ENCODE results near the gene CBR3. TPM values are rescaled to one million over a fixed set of nuclear protein-coding genes. Genes with fewer than 3 reads are reported as not detected.
"Not testable (repeated sequence)": the region's sequence is repeated elsewhere in the genome, so short reads cannot be mapped to it uniquely, and the experiment has no call there.

The CBR3 gene
- total RNA-seq, 1 experiment from 2014 or later, result 8.3 TPM

DNA sequence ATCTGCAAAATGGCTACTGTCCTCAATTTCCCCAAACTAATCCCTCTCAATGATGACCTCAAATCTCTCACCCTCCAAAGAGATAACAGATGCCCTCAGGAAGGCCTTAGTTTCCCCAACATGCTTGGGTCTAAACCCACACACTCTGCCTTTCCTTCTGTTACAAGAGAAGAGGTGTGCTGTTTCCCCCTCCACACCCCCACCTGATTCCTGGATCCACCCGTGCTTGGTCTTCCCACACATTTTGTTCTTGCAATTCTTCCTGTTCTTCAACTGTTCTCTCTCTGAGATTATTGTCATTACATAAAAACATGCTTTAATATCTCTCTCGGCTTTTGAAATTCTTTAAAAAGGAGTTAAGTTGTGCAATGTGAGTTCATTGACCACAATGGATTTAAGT is 5.7 kb upstream of the CBR3 start:
- H3K27me3 ChIP-seq (ENCODE audit: control insufficient read depth, insufficient read depth, low read length), result peaks cover 11% of the 10 kb centered on the region
- no peak overlapping the region for H3K4me3 ChIP-seq (ENCODE audit: insufficient read depth, low read depth, low read length)
- no peaks in the 10 kb centered on the region for H3K36me3 ChIP-seq (replicated peaks; ENCODE audit: control insufficient read depth, insufficient read depth, low read length)
- peak; percentile 25 for DNase-seq

DNA sequence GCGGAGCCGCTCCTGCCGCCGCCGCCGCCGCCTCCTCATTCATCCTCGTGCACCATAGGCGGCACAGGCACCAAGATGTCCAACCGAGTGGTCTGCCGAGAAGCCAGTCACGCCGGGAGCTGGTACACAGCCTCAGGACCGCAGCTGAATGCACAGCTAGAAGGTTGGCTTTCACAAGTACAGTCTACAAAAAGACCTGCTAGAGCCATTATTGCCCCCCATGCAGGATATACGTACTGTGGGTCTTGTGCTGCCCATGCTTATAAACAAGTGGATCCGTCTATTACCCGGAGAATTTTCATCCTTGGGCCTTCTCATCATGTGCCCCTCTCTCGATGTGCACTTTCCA is 4.5 kb upstream of the CBR3 start:
- not testable (repeated sequence) for H3K36me3 ChIP-seq (replicated peaks; ENCODE audit: control insufficient read depth, insufficient read depth, low read length); DNase-seq
- Histone ChIP-seq H3K27me3 (ENCODE audit: control insufficient read depth, insufficient read depth, low read length) (peaks cover 23% of the 10 kb centered on the region), H3K4me3 (ENCODE audit: insufficient read depth, low read depth, low read length) (peak overlapping the region; percentile 23)

DNA sequence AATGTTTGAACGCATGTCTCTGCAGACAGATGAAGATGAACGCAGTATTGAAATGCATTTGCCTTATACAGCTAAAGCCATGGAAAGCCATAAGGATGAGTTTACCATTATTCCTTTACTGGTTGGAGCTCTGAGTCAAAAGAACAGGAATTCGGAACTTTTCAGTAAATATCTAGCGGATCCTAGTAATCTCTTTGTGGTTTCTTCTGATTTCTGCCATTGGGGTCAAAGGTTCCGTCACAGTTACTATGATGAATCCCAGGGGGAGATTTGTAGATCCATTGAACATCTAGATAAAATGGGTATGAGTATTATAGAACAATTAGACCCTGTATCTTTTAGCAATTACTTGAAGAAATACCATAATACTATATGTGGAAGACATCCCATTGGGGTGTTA is 4.0 kb upstream of the CBR3 start:
- not testable (repeated sequence) for H3K36me3 ChIP-seq (replicated peaks; ENCODE audit: control insufficient read depth, insufficient read depth, low read length); DNase-seq
- Histone ChIP-seq H3K4me3 (ENCODE audit: insufficient read depth, low read depth, low read length) (peak overlapping the region; percentile 23), H3K27me3 (ENCODE audit: control insufficient read depth, insufficient read depth, low read length) (peaks cover 27% of the 10 kb centered on the region)

DNA sequence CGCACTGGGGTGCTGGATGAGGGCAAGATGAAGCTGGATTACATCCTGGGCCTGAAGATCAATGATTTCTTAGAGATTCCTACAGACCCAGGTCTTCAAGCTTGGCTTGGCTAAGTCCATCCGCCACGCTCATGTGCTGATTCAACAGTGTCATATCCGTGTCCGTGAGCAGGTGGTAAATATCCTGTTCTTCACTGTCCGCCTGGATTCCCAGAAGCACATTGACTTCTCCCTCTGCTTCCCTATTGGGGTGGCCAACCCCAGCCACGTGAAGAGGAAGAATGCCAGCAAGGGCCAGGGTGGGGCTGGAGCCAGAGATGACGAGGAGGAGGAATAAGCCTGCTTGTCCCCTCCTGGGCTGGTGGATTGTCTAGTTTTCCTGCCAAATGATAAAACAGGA is 2.2 kb upstream of the CBR3 start:
- peaks cover 32% of the 10 kb centered on the region for H3K27me3 ChIP-seq (ENCODE audit: control insufficient read depth, insufficient read depth, low read length)
- no peak for DNase-seq
- no peaks in the 10 kb centered on the region for H3K36me3 ChIP-seq (replicated peaks; ENCODE audit: control insufficient read depth, insufficient read depth, low read length)

DNA sequence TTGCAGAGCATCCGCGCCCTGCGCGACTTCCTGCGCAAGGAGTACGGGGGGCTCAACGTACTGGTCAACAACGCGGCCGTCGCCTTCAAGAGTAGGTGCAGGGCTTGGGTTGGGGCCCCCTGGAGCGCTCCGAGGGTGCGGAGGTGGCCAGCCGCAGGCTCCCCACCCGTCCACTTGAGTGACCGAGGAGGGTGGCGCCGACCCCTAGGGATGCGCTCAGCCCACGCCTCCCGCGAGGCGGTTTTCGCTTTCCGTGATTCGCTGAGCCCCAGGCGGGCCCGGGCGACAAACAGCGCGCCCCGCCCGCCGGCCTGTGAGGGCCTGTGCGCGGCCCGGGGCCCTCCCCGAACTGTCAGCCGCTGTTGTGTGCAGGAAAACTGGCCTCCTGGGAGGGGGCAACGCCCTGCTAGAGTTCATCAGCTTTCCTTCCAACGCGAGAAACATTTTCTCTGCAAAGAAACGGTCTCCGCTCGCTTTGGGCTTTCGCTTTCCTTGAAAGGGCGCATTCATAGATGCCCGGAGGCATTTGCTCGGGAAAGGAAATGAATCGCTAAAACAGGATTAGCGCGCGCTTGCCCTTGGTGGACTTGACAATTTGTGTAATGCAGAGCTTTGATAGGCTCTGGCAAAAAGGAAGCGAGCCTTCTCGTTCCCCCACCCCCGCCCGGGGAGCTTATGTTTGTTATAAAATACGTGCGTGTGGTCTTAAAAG is 668 bp downstream of the CBR3 start:
- DNase-seq, result peak; percentile 85
- peaks cover 32% of the 10 kb centered on the region for H3K27me3 ChIP-seq (ENCODE audit: control insufficient read depth, insufficient read depth, low read length)

More for the DNA sequence above, 2.2 kb upstream of the CBR3 start:
- H3K4me3 ChIP-seq (ENCODE audit: insufficient read depth, low read depth, low read length), result no peak overlapping the region

DNA sequence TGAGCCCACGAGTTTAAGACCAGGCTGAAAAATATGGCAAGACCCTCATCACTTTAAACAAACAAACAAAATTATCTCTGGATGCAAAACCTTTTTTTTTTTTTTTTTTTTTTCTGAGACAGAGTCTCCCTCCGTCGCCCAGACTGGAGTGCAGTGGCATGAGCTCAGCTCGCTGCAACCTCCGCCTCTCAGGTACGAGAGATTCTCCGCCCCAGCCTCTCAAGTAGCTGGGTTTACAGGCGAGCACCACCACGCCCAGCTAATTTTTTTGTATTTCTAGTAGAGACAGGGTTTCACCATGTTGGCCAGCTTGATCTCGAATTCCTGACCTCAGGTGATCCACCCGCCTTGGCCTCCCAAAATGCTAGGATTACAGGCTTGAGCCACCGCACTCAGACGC is 4.9 kb downstream of the CBR3 start:
- not testable (repeated sequence) for DNase-seq; H3K4me3 ChIP-seq (ENCODE audit: insufficient read depth, low read depth, low read length); H3K36me3 ChIP-seq (replicated peaks; ENCODE audit: control insufficient read depth, insufficient read depth, low read length)
- H3K27me3 ChIP-seq (ENCODE audit: control insufficient read depth, insufficient read depth, low read length), result peaks cover 15% of the 10 kb centered on the region

More for the DNA sequence above, 668 bp downstream of the CBR3 start:
- peak overlapping the region; percentile 61 for H3K4me3 ChIP-seq (ENCODE audit: insufficient read depth, low read depth, low read length)
- no peaks in the 10 kb centered on the region for H3K36me3 ChIP-seq (replicated peaks; ENCODE audit: control insufficient read depth, insufficient read depth, low read length)

DNA sequence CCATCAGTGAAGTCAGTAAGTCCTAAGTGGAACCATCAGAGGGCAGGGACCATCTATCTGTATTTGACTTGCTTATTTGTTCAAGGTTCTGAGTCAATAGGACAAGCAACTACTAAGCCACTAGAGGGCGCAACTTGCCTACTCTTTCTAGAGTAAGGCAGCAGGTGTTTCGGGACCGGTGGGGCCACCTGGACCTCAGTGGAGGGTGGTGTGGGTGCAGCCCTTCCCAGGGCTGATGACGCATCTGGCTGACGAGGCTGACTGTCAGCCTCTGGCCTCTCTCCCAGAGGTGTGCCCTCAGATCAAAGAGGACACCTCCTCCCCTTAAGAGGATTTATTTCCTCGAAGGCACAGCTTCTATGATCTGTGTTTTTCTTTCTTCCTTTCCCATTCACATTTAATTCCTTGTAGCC is 6.6 kb downstream of the CBR3 start:
- Histone ChIP-seq H3K4me3 (ENCODE audit: insufficient read depth, low read depth, low read length) (no peak overlapping the region), H3K27me3 (ENCODE audit: control insufficient read depth, insufficient read depth, low read length) (peaks cover 1% of the 10 kb centered on the region; the same call in 1 of the 2 replicates), H3K36me3 (replicated peaks; ENCODE audit: control insufficient read depth, insufficient read depth, low read length) (no peaks in the 10 kb centered on the region; the same call in 1 of the 2 replicates)
- DNase-seq, result peak; percentile 83

DNA sequence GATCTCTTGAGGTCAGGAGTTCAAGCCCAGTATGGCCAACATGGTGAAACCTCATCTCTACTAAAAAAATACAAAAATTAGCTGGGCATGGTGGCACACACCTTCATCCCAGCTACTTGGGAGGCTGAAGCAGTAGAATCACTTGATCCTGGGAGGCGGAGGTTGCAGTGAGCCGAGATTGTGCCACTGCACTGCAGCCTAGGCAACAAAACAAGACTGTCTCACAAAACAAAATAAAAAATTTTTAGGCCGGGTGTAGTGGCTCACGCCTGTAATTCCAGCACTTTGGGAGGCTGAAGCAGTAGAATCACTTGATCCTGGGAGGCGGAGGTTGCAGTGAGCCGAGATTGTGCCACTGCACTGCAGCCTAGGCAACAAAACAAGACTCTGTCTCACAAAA is 9.4 kb downstream of the CBR3 start:
- DNase-seq; H3K4me3 ChIP-seq (ENCODE audit: insufficient read depth, low read depth, low read length); H3K36me3 ChIP-seq (replicated peaks; ENCODE audit: control insufficient read depth, insufficient read depth, low read length); H3K27me3 ChIP-seq (ENCODE audit: control insufficient read depth, insufficient read depth, low read length): not testable (repeated sequence)

DNA sequence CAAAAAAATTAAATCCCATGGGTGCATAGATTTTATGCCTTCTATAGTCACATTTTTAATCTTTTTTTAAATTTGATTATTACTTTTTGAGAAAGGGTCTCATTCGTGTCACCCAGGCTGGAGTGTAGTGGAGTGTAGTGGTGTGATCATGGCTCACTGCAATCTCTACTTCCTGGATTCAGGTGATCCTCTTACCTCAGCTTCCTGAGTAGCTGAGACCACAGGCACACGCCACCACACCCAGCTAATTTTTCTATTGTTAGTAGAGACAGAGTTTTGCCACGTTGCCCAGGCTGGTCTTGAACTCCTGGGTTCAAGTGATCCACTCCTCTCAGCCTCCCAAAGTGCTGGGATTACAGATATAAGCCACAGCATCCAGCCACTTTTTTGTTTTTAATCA is 10.4 kb downstream of the CBR3 start:
- DNase-seq, result no peak
- no peaks in the 10 kb centered on the region for H3K27me3 ChIP-seq (ENCODE audit: control insufficient read depth, insufficient read depth, low read length)
- no peaks in the 10 kb centered on the region; the same call in 1 of the 2 replicates for H3K36me3 ChIP-seq (replicated peaks; ENCODE audit: control insufficient read depth, insufficient read depth, low read length)
- H3K4me3 ChIP-seq (ENCODE audit: insufficient read depth, low read depth, low read length), result no peak overlapping the region

DNA sequence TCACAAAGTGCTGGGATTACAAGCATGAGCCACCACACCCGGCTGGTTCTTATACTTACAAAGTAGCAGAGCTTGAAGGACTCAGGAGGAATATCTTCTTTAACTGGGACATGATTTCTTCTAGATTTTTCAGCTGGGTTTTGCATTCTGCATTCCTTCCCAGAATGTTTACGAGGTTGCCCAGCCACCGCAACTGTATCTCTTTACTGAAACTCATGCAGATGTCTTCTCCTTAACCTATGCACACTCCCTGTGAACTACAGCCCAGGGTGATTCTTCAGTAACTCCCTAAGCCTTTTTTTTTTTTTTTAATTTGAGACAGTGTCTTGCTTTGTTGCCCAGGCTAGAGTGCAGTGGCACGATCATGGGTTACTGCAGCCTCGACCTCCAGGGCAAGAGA is 13.0 kb downstream of the CBR3 start:
- no peak for DNase-seq
- Histone ChIP-seq H3K27me3 (ENCODE audit: control insufficient read depth, insufficient read depth, low read length) (no peaks in the 10 kb centered on the region), H3K36me3 (replicated peaks; ENCODE audit: control insufficient read depth, insufficient read depth, low read length) (no peaks in the 10 kb centered on the region; the same call in 1 of the 2 replicates), H3K4me3 (ENCODE audit: insufficient read depth, low read depth, low read length) (no peak overlapping the region)

DNA sequence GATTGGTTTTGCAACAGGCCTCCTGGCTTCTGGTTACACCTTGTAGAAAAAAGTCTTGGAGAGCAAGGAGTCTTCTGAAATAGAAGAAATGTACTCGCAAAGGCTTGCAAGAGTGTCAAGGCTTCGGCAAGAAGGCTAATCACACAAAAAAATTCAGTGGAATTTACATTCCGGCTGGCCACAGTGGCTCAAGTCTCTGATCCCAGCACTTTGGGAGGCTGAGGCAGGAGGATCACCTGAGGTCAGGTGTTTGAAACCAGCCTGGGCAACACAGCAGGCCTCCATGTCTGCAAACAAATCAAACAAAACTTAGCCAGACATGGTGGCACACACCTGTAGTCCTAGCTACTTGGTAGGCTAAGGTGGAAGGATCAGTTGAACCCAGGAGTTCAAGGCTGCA is 14.0 kb downstream of the CBR3 start:
- no peaks in the 10 kb centered on the region; the same call in 1 of the 2 replicates for H3K36me3 ChIP-seq (replicated peaks; ENCODE audit: control insufficient read depth, insufficient read depth, low read length)
- no peak for DNase-seq
- H3K27me3 ChIP-seq (ENCODE audit: control insufficient read depth, insufficient read depth, low read length), result no peaks in the 10 kb centered on the region
- H3K4me3 ChIP-seq (ENCODE audit: insufficient read depth, low read depth, low read length), result no peak overlapping the region

DNA sequence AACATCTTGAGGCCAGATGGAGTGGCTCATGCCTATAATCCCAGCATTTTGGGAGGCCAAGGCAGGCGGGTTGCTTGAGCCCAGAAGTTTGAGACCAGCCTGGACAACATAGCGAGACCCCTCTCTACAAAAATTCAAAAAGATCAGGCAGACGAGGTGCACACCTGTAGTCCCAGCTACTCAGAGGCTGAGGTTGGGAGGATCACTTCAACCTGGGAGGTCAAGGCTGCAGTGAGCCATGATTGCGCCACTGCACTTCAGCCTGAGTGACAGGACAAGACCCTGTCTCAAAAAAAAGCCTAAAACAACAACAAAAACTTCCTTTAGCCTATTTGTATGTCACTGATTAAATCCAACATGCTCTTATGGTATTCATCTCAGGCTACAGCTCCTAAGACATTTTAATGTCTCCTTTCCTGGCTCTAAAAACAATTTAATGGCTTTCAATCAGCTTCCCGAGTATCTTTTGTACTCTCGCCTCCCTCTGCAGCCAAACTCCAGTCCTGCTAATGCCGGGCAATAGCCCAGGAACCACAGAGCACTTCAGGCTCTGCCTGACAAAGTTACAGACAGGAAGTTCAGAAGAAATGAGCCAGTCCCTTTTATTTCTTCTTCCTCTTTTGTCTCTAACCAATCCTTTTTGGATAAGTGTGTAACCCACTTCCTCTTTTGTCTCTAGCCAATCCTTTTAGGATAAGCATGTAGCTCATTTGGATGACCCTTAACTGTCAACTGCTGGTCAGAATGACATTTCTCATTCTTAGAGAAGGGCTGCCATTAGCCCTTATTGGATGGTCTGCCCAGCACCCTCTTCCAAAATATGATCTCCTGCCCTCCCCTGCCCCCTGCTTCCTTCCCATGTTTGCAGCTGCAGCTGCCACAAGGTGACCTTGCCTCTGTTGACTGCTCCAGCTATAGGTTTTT is 15.2 kb downstream of the CBR3 start:
- Histone ChIP-seq H3K36me3 (replicated peaks; ENCODE audit: control insufficient read depth, insufficient read depth, low read length) (no peaks in the 10 kb centered on the region; the same call in 1 of the 2 replicates), H3K27me3 (ENCODE audit: control insufficient read depth, insufficient read depth, low read length) (peaks cover under 1% of the 10 kb centered on the region; the same call in 1 of the 2 replicates), H3K4me3 (ENCODE audit: insufficient read depth, low read depth, low read length) (no peak overlapping the region)
- no peak for DNase-seq

DNA sequence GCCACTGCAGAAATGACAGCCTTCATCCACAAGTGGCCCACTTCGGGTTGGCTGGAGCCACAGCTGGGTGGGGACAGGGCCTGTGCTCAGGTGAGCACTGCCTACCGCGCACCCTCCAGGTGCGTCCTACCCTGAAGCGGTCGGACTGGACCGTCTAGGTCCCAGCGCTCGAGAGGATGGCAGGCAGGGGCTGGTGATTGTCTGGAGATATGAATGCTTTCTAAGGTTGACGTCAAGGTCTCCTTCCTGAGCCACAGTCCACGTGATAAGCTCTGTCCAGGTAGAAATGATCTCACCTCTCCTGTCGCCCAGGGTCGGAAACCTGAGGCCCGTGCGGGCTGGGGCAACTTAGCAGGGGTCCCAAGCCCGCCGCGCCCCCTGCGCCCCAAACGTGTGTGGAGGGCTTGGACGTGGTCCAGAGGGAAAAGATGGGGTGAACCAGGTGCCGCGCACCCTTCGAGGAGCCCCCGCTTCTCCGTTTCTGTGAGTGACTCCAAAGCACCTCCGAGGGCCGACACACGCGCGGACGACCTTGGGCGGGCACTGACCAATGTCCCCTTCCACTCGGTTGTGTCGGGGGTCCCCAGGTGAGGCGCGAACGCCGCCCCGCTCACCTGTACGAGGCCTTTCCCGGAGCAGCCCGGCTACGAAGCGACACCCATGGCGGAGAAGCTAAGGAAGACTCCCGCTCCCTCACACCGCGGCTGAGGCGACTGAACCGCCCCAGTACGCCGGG is 20.9 kb downstream of the CBR3 start:
- Histone ChIP-seq H3K36me3 (replicated peaks; ENCODE audit: control insufficient read depth, insufficient read depth, low read length) (no peaks in the 10 kb centered on the region), H3K27me3 (ENCODE audit: control insufficient read depth, insufficient read depth, low read length) (peaks cover 24% of the 10 kb centered on the region), H3K4me3 (ENCODE audit: insufficient read depth, low read depth, low read length) (peak overlapping the region; percentile 59)
- DNase-seq, result no peak

DNA sequence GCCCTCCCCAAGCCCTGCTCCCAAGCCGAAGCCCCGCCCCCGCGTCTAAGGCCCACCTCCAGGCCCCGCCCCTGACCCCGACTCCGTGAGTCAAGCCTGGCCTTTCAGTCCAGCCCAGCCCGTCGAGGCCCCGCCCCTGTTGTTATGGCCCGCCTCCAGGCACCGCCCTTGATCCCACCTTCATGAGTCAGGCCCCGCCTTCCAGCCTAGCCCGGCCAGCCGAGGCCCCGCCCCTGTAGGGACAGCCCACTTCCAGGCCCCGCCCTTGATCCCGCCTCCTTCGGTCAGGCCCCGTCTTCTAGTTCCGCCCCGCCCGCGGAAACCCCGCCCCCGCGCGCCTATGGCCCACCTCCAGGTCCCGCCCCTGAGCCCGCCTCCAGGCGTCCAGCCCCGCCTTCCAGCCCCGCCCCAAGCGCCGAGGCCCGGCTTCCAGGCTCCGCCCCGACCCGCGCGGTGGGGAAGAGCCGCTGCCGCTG is 21.5 kb downstream of the CBR3 start:
- H3K36me3 ChIP-seq (replicated peaks; ENCODE audit: control insufficient read depth, insufficient read depth, low read length), result no peaks in the 10 kb centered on the region
- H3K4me3 ChIP-seq (ENCODE audit: insufficient read depth, low read depth, low read length), result peak overlapping the region; percentile 73
- DNase-seq, result peak; percentile 100
- peaks cover 24% of the 10 kb centered on the region for H3K27me3 ChIP-seq (ENCODE audit: control insufficient read depth, insufficient read depth, low read length)

All from H7 (cell line).